ENCODE measurements around the gene GRB2. TPM values are rescaled to one million over a fixed set of nuclear protein-coding genes. Genes with fewer than 3 reads are reported as not detected.
"Not testable (repeated sequence)": the region's sequence is repeated elsewhere in the genome, so short reads cannot be mapped to it uniquely, and the experiment has no call there.

The GRB2 gene
- total RNA-seq, 1 experiment from 2014 or later: 195 TPM

- in situ Hi-C loops (cut with HindIII; ENCODE audit: low sequenced_read_pairs): no loop called here
- peak; percentile 76 for DNase-seq (ENCODE audit: low spot score)
Observed at GRCh38 chr17:75365009-75365930, 40.2 kb downstream of the GRB2 start.

GRCh38 chr17:75364078-75364477 is 41.4 kb downstream of the GRB2 start:
- in situ Hi-C loops (cut with HindIII; ENCODE audit: low sequenced_read_pairs): no loop called here
- no peak for DNase-seq (ENCODE audit: low spot score)

- in situ Hi-C loops (cut with HindIII; ENCODE audit: low sequenced_read_pairs): no loop called here
- DNase-seq (ENCODE audit: low spot score): no peak
Observed at GRCh38 chr17:75361996-75362395, 43.5 kb downstream of the GRB2 start.

GRCh38 chr17:75361344-75361743 is 44.1 kb downstream of the GRB2 start:
- DNase-seq (ENCODE audit: low spot score): no peak
- in situ Hi-C loops (cut with HindIII; ENCODE audit: low sequenced_read_pairs): no loop called here

- DNase-seq (ENCODE audit: low spot score): no peak
- in situ Hi-C loops (cut with HindIII; ENCODE audit: low sequenced_read_pairs): no loop called here
Observed at GRCh38 chr17:75356260-75356937, 49.1 kb downstream of the GRB2 start.

GRCh38 chr17:75353176-75353575 is 52.3 kb downstream of the GRB2 start:
- DNase-seq (ENCODE audit: low spot score): no peak
- in situ Hi-C loops (cut with HindIII; ENCODE audit: low sequenced_read_pairs): no loop called here

- peak; percentile 38 for DNase-seq (ENCODE audit: low spot score)
- in situ Hi-C loops (cut with HindIII; ENCODE audit: low sequenced_read_pairs): no loop called here
Observed at GRCh38 chr17:75352079-75352569, 53.4 kb downstream of the GRB2 start.

GRCh38 chr17:75350706-75351105 is 54.8 kb downstream of the GRB2 start:
- no peak for DNase-seq (ENCODE audit: low spot score)
- in situ Hi-C loops (cut with HindIII; ENCODE audit: low sequenced_read_pairs): no loop called here

- in situ Hi-C loops (cut with HindIII; ENCODE audit: low sequenced_read_pairs): no loop called here
Observed at GRCh38 chr17:75350029-75350428, 55.4 kb downstream of the GRB2 start.

GRCh38 chr17:75349589-75349988 is 55.9 kb downstream of the GRB2 start:
- DNase-seq (ENCODE audit: low spot score): no peak
- in situ Hi-C loops (cut with HindIII; ENCODE audit: low sequenced_read_pairs): no loop called here

More at GRCh38 chr17:75350029-75350428, 55.4 kb downstream of the GRB2 start:
- DNase-seq (ENCODE audit: low spot score): no peak

- DNase-seq (ENCODE audit: low spot score): no peak
- in situ Hi-C loops (cut with HindIII; ENCODE audit: low sequenced_read_pairs): no loop called here
Observed at GRCh38 chr17:75348386-75349012, 57.0 kb downstream of the GRB2 start.

- no peak for DNase-seq (ENCODE audit: low spot score)
Observed at GRCh38 chr17:75346906-75347305, 58.6 kb downstream of the GRB2 start.

GRCh38 chr17:75346368-75346767 is 59.1 kb downstream of the GRB2 start:
- DNase-seq (ENCODE audit: low spot score); in situ Hi-C loops (cut with HindIII; ENCODE audit: low sequenced_read_pairs): not testable (repeated sequence)

More at GRCh38 chr17:75346906-75347305, 58.6 kb downstream of the GRB2 start:
- in situ Hi-C loops (cut with HindIII; ENCODE audit: low sequenced_read_pairs): no loop called here

GRCh38 chr17:75345514-75346167 is 59.8 kb downstream of the GRB2 start:
- DNase-seq (ENCODE audit: low spot score): no peak

GRCh38 chr17:75344666-75345065 is 60.8 kb downstream of the GRB2 start:
- in situ Hi-C loops (cut with HindIII; ENCODE audit: low sequenced_read_pairs): no loop called here
- no peak for DNase-seq (ENCODE audit: low spot score)

More at GRCh38 chr17:75345514-75346167, 59.8 kb downstream of the GRB2 start:
- in situ Hi-C loops (cut with HindIII; ENCODE audit: low sequenced_read_pairs): no loop called here

GRCh38 chr17:75342996-75343395 is 62.5 kb downstream of the GRB2 start:
- in situ Hi-C loops (cut with HindIII; ENCODE audit: low sequenced_read_pairs): no loop called here
- peak; percentile 58 for DNase-seq (ENCODE audit: low spot score)

- in situ Hi-C loops (cut with HindIII; ENCODE audit: low sequenced_read_pairs): no loop called here
- peak; percentile 85 for DNase-seq (ENCODE audit: low spot score)
Observed at GRCh38 chr17:75341784-75342486, 63.5 kb downstream of the GRB2 start.

GRCh38 chr17:75340631-75341030 is 64.8 kb downstream of the GRB2 start:
- peak; percentile 80 for DNase-seq (ENCODE audit: low spot score)
- in situ Hi-C loops (cut with HindIII; ENCODE audit: low sequenced_read_pairs): no loop called here

GRCh38 chr17:75339971-75340370 is 65.5 kb downstream of the GRB2 start:
- no peak for DNase-seq (ENCODE audit: low spot score)
- in situ Hi-C loops (cut with HindIII; ENCODE audit: low sequenced_read_pairs): no loop called here

Measured in G401 (cell line).